Activated T-cell treated with anti-CD3 and anti-CD28 coated beads for 1 hour (primary cell): ENCODE results near the gene PDE8B.

ENCODE experiments used
- DNase-seq: peaks from one replicate; pipeline ENCODE4 v3.0.0-alpha.2; 2020; ENCODE audit warnings: low read depth

PDE8B gene

DNA sequence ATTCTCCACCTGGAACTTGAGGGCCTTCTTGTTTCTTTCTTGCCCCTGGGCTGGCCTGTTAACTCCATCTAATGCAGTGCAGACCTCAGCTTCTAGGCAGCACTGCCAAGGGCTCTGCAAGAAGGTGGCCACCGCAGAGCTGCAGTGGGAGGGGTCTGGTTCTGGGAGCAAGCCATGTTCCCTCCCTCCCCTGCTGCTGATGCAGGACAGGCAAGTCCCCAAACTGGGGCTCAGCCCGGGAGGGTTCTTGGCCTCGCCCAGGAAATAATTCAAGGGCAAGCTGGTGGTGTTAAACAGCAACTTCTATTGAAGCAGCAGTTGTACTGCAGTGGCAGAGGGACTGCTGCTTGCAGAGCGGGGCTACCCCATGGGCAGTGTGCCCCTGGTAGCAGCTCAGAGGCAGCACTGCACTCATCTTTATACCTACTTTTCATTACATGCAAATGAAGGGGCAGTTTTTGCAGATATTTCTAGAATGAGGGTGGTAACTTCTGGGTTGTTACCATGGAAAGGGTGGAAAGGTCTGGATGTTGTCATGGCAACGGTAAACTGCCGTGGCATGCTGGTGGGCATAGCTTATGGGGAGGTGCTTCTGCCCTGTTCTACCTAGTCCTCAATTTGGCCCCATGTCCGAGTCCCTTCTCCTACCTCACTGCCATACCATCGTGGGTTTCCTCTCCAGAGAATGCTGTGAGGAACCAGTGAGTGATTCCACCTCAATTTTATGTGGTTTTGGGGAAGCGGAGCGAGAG, 199.6 kb downstream of the PDE8B start:
- no peak for DNase-seq

DNA sequence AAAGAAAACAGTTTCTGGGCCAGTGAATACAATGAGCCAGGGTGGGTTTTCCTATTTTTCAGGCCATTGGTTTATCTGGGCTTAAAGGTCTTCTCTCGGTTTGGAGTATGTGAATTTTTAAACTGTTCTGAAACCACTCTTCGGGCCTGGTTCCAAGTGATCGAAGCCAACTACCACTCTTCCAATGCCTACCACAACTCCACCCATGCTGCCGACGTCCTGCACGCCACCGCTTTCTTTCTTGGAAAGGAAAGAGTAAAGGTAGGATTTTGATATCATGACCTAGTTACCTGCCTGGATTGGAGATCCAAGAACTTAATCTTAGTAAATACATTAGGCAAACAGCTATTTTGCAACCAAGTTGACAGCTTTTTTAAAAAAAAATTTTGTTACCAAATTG, 202.6 kb downstream of the PDE8B start:
- no peak for DNase-seq

DNA sequence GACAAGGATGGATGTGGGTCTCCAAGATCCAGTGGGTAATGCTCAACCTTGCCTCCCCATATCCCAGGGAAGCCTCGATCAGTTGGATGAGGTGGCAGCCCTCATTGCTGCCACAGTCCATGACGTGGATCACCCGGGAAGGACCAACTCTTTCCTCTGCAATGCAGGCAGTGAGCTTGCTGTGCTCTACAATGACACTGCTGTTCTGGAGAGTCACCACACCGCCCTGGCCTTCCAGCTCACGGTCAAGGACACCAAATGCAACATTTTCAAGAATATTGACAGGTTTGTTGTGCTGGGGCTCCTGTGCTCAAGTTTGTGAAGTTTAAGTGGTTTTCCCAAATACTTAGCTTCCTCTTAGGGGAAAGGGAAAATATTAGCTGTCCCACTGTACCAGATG, 207.7 kb downstream of the PDE8B start:
- DNase-seq, result no peak

DNA sequence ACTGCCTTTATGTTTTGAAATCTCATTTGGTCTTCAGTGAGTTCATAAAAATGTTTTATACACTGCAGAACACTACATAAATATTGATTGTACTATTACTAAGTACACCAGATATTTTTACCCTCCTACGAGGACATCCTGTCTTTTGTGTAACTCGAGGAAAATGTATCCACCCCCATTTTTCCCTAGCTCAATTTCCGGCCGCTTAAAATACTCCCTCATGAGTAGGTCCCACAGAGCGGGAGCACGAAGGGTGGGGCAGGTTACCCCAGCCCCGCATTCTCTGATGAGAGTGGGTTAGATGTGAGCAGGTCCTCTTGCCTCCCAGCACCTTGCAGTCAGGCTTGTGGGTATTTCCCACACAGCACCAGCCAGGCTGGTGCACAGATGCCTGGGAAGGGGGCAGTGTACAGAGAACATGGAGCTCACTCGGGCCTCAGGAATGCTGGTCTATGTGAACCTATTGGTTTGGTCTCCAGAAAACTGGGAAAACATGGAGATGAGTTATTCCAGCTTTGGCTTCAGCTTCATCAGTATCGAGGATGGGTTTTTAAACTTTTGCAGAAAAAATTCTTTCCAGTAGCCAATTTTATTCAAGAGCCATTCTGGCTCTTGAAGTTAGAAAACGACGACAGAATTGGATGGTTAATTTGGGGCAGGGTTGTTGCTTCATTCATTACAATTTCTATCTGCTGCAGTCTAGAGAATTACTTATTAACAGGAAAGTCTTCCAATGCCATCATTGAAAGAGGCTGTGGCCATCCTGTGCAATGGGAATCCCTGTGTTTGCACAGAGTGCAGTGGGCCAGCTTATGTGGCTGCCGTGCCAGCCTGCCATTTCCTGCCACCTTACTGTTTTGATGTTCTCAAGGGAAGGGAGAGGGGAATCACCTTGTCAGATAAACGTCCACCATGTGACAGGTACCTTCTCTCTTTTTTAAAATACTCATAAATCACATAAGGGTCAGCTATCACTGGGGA, 208.4 kb downstream of the PDE8B start:
- DNase-seq, result no peak

DNA sequence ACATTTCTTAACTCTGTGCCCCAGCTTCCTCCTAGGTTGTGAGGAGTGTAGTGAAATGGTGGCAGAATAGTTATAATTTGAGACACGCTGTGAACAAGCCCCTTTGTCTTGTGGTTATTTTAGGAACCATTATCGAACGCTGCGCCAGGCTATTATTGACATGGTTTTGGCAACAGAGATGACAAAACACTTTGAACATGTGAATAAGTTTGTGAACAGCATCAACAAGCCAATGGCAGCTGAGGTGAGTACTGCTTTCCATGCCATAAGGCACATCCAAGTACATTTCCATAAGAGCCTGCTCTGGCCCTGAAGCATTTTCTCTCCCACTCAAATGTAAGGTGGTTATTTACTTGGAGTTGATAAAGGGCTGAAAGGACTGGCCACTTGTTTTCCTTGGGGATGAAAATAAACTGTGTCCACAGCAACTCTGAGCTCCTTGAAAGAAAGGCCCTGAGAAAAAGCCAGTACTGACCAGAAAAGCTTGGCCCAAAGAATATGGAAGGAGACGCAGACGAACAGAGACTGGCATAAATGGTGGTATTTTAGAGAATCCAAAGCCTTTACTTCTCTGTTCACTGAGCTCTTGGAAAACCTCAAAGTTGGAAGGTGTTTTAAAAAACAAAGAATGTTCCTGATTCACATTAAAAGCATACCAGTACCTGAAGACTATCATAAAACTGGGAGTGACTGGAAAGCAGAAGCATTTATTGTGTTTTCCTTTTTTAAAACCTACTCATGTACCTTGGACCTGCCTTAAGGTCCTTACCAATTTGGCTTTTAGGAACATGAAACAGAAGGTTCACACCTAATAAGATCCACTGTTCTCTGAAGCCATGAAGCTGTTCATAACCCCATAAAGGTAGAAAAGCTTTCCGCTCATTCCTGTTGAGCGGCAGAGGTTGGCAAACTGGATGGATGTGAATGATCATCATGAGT, 209.4 kb downstream of the PDE8B start:
- DNase-seq, result no peak

DNA sequence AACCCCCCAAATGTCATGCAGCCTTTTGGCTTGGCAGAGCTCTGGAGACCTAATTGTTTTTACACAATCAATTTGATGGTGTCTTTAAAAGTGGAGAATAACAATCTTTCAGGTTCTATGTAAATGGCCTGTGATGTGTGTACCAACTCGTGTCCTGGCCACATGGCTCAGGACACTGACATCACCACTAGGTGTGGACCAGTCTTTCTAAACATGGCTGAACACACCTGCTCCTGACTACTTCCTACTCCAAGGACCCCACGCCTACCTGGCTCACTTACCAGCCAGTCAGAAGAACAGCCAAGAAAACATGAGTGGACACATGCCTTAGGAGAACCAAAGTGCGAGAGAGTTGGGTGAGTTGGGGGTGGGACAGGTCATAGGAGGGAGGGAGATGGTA, 210.5 kb downstream of the PDE8B start:
- no peak for DNase-seq

DNA sequence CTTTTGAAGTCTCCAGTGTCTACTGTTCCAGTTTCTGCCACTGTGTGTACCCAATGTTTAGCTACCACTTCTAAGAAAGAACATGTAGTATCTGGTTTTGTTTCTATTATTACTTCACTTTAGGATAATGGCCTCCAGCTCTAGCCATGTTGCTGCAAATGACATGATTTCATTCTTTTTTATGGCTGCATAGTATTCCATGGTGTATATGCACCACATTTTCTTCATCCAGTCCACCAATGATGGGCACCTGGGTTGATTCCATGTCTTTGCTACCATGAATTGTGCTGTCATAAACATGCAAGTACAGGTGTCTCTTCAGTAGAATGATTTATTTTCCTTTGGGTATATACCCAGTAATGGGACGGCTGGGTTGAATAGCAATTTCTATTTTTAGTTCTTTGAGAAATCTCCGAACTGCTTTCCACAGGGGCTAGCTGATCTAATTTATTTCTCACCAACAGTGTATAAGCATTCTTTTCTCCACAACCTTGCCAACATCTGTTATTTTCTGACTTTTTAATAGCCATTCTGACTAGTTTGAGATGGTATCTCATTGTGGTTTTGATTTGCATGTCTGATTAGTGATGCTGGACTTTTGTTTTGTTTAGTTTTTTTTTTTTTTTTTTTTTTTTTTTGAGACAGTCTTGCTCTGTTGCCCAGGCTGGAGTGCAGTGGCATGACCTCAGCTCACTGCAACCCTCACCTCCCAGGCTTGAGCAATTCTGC, 212.7 kb downstream of the PDE8B start:
- DNase-seq, result no peak

DNA sequence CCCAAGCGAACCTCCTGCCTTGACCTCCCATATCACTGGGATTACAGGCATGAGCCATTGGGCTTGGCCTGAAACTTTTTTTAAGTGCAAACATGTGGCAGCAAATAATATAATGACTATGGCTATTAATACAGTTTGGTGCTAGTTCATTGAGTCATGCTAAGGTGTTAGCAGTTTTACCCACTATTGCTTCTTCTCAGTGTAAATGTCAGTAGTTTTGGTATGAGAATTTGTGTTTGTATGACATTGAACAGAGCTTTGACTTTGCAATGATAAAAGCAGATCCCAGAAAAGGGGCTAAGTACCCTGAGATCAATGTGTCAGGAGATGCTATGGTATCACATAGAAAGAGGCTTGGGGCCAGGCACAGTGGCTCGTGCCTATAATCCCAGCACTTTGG, 214.4 kb downstream of the PDE8B start:
- DNase-seq, result no peak

DNA sequence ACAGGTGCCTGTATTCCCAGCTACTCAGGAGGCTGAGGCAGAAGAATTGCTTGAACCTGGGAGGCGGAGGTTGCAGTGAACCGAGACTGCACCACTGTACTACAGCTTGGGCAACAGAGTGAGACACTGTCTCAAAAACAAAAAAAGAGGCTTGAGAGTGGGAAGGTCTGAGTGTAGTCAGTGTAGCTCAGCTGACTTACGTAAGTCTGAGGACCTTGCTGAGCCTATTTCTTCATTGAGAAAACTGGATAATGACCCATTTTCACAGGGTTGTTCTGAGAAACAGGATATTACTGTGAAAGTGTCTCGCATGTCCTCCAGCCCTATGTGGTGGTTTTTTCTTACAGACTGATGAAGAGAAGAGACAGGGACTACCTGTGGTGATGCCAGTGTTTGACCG, 214.9 kb downstream of the PDE8B start:
- no peak for DNase-seq

DNA sequence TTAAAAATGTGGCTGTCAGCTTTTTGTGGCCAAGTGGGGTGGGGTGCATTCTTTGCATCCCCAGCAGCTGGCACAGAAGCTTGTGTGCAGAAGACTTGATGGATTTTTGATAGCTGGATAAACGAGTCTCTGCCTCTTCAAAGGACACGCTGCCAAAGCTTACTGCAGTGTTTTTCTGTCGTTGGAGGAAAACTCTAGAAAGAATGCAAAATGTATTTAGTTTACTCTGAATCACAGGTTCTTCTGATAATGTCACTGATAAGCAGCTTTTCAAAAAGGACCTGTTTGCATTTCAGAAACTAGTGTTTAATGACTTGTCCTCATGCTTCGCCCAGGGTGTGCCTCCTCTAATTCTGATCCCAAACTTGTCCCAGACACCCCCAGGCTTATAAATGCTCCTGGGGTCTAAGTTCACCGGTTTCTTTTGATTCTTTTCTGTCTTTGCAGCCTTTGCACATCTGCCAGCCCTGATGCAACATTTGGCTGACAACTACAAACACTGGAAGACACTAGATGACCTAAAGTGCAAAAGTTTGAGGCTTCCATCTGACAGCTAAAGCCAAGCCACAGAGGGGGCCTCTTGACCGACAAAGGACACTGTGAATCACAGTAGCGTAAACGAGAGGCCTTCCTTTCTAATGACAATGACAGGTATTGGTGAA, 215.6 kb downstream of the PDE8B start:
- DNase-seq, result no peak

DNA sequence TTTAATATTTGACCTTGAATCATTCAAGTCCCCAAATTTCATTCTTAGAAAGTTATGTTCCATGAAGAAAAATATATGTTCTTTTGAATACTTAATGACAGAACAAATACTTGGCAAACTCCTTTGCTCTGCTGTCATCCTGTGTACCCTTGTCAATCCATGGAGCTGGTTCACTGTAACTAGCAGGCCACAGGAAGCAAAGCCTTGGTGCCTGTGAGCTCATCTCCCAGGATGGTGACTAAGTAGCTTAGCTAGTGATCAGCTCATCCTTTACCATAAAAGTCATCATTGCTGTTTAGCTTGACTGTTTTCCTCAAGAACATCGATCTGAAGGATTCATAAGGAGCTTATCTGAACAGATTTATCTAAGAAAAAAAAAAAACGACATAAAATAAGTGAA, 216.2 kb downstream of the PDE8B start:
- no peak for DNase-seq

DNA sequence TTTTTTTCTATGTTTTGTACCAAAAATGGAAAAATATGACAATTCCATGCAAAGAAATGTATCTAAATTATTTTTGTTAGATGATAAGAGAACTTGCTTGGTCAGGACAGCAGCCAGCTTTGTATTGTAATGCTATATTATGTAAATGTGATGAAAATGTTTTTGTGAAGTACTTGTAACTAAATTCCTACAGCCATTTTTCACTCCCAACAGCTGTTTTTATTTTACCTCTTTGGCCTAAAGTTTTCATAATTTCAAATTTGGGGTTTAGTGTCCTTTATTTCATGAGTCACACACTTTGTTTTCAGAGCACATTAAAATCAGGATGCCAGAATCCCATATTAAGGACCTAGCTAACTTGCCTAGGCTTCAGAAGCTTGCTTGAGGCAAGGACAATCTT, 217.5 kb downstream of the PDE8B start:
- no peak for DNase-seq

DNA sequence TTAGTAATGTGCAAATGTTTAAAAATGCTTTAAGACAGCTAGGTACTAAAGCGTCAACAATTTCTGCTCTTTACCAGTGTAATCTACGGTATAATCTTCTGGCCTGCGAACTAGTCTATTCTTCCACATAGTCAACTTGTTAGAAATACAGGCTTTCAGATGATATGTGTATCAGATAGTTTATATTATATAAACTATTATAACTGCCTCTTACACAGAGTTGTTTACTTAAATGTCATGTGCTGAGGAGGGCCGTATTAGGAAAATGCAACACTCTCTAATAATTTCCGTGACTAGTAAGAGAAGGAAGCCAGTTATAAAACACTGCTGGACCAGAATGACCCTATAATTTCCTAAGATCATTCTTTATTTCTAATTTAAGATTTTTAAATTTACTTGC, 218.0 kb downstream of the PDE8B start:
- no peak for DNase-seq

DNA sequence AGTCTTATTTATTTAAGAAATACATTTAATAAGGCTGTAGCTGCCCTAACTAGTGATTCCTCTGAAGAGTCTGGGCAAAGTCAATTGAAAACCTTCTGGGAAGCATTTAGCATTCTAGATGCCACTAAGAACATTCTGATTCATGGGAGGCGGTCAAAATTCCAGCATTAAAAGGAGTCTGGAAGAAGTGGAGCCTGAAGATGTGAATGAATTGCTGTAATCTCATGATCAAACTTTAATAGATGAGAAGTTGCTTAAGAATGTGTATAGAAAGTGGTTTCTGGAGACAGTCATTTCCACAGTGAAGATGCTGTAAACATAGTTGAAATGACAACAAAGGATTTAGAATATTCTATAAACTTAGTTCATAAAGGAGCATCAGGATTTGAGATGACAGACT, 220.2 kb downstream of the PDE8B start:
- DNase-seq, result no peak

DNA sequence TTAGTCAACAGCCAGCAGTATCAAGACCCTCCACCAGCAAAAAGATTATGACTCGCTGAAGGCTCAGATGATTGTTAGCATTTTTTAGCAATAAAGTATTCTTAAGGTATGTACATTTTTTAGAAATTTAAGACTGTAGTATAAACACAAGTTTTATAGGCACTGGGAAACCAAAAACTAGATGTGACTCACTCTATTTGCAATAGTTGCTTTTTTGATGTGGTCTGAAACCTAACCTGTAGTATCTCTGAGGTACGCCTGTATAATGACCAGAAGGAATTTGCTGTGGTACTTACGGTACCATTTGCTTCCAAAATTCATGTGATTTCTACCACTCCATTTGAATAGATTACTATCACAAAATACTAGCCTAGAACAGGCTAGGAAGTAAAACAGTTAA, 220.8 kb downstream of the PDE8B start:
- DNase-seq, result no peak

DNA sequence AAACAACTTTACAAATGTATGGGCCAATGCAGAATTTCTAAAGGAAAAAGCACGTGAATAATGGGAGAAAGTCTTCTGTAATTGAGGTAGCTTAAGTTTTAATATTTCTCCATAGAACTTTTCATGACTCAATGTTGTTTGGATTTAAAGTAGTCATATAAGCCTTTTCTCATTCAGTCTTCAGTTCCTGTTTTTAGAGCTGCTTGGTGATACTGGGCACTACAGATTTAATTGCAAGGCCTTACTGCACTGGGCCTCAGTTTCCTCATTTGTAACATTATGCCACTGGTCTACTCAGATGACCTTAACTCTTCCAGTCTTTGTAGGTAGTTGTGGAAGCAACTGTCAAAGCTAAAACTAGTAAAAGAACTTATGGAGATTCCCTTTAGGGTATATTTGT, 221.2 kb downstream of the PDE8B start:
- DNase-seq, result no peak

DNA sequence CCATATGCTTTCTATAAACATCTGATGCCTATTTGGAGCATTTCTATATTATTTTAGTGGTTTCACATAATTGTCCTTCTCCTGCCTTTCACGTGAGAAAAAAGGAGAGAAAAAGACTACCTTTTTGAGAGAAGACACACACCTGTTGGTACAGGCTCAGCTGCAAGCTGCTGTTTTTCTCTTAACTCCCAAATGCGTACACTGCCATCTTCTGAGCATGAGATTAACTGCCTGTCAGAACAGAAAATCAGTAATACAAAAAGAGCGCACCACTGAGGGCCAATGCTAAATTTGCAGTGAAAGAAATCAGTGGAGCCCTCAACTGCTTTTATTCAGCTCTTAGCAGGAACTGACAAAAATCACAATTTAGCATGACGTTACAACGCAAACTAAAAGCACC, 226.7 kb downstream of the PDE8B start:
- no peak for DNase-seq

DNA sequence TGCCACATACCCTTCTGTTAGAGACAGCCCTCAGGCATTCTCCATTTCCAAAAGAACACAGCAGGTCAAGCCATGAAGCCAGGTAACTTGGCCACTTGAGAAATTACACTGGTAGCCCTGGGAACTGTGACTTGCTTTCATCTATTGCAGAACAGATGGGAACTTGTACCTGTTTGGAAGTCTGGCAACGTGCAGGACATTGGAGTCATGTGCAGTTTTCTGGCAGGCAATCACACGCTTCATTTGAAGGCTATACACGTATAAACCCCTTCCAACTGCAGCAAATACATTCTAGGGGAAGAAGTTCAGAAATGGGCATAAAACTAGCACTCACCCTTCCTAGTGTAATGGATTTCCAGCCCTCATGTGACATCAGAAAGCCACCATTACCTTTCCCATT, 227.6 kb downstream of the PDE8B start:
- no peak for DNase-seq

DNA sequence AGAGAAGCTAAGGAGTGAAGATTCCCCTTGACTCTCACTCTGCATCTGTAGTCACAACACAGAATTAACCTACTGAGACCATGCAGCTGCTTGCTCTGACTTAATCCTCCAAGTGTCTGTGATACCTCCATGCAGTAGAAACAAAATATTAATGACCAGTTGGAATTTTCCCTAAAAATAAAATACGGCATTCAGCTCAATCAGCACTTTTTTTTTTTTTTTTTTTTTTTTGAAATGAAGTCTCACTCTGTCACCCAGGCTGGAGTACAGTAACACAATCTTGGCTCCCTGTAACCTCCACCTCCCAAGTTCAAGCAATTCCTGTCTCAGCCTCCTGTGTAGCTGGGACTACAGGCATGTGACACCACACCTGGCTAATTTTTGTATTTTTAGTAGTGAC, 233.2 kb downstream of the PDE8B start:
- no peak for DNase-seq

DNA sequence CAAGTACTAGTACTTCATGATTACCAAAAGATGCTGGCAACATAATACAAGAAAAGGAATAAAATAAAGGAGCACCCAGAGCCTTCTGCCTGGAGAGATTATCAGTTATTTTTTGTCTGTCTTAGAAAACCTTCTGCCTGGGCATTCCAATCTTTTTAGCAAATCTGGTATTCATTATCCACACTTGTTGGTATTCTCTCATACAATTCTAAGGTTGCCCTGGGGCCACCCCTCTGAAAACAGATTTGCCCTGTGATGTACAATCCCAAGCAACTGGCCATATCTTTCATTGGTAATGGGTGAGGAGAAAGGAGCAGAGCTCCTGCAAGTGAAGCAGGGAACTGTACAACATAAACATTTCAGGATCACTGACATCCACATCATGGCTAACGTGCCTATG, 233.9 kb downstream of the PDE8B start:
- DNase-seq, result no peak

DNA sequence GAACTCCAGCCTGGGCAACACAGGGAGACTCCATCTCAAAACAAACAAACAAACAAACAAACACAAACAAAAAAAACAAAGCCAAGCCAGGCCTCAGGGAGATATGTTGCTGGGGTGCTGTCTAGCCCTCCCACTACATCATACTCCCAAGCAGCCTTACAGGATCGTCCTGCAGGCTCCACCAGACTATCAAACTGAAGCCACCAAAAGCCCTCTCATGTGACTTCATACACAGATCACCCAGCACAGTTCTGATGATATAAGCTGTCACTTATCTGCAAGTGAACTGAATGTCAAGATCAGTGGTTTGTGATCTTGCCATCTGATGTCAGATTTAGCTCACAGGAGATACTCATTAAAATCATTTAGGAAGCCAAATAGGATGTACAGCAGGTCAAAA, 238.4 kb downstream of the PDE8B start:
- no peak for DNase-seq
